GM19452 (cell line): Measurements from ENCODE around the gene SRMS.

Source experiments
- ATAC-seq: cut with Tn5 transposase; IDR thresholded peaks from one replicate; pipeline ENCODE4 v1.9.1; 2021; ENCODE audit not compliant: unreplicated experiment

SRMS gene

DNA sequence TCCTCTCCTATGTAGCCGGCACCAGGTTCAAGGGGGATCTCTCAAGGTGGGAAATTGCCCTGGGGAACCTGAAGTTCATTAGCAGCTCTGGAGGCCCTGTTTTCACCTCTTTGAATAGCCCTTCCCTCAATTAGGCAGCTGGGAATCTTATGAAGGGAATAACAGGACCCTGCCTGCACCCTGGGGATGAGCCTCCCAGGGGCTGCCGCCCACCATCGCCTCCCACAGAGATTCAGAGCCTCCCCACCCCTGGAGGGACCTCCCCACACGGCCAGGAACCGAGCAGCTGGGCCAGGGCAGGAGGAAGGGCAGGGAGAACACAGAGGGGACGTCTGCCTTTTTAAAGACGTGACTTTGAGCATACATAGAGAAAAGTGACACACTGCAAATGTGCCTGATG lies 44.0 kb downstream of the SRMS start:
- ATAC-seq, result no peak

DNA sequence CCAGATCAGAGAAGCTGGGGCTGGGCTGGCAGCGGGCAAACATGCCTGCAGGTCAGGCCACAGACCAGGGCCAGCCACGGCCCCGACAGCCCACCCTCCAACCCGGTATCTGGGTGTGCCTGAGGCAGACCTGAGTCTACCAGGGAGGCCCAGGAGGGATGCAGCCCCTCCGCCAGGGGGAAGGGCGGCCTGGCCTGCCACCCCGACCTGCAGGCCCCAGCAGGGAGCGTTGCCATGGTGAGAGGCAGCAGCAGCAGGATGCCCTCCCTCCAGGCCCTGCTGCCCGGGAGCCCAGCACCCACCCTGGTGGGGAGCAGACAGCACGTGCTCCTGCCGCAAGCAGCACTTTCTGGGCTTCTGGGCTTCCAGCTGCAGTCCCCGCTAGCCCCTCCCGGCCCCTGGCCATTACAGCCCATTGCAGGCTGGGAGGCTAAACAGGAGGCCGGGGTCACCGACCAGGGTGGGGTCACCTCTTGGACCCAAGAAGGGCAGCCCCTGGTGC lies 44.8 kb downstream of the SRMS start:
- ATAC-seq, result no peak

DNA sequence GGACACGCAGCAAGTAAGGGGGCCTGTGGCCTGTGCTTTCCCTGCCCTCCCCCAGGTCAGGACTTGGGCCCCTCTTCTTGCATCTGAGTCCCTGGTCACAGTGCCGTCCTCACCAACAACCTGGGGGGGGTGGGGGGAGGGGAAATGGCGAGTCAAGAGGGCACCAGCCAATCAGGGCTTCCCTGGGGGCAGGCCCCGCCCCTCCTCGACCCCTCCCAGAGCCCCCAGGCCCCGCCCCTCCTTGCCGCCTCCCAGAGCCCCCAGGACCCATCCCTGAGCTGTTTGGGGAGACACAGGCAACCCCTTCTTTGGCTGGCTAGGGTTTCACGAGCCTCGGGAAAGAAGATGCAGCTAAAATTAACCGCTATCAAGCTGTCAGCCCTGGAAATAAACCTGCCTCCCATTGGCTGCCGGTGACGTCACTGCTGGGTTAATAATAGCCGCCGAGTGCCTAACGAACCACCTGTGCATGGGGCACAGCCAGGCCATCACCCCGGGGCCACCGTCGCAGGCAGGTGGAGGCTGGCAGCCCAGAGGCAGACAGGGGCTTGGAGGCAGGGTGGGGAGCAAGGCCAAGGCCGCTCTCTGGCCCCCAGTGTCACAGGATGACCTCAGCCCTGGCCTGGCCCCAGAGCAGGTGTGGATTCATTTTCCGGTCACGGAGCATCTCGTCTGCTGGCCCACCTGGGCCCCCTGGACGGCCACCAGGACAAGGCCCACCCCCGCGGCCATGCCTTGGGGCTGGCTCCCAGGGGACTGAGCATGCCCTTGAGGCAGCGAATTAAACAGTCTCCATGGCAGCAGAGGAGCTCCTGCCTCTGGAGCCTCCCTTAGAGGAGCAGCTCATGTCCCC lies 45.5 kb downstream of the SRMS start:
- ATAC-seq, result no peak

DNA sequence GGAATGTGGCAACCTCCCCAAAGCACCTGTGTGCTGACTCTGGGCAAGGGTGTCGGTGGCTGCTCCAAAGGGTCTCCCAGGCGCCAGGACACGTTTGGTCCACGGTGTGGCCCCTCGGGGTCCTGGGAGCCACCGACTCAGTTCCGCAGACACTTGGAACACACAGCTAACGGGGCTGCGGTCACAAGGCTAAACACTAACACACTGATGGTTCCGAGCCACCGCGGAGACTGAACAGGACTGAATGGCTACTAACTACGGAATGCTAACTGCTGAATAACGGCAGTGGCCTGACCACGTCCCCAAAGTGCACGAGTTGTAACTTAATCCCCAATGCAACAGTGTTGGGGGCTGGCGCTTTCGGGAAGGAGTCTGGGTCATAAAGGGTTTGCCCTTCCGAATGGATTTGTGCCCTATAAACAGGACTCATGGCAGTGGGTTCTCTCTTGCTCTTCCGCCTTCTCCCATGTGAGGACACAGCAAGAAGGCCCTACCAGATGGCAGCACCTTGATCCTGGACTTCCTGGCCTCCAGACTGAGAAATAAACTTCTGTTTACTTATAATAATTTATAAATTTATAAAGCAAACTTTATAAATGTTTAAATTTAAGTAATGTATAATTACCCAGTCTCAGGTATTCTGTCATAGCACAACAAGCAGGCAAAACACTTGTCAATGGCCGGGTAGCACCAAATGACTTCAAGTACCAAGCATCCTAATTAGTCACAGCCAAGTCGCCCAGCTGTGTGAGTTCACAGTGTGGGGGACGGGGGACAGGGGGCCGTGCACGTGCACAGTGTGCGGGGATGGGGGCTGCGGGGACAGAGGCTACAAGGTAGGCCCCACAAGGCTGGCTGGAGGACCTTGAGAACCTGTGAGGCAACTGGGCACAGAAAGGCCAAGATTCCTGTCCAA lies 46.4 kb downstream of the SRMS start:
- ATAC-seq, result no peak

DNA sequence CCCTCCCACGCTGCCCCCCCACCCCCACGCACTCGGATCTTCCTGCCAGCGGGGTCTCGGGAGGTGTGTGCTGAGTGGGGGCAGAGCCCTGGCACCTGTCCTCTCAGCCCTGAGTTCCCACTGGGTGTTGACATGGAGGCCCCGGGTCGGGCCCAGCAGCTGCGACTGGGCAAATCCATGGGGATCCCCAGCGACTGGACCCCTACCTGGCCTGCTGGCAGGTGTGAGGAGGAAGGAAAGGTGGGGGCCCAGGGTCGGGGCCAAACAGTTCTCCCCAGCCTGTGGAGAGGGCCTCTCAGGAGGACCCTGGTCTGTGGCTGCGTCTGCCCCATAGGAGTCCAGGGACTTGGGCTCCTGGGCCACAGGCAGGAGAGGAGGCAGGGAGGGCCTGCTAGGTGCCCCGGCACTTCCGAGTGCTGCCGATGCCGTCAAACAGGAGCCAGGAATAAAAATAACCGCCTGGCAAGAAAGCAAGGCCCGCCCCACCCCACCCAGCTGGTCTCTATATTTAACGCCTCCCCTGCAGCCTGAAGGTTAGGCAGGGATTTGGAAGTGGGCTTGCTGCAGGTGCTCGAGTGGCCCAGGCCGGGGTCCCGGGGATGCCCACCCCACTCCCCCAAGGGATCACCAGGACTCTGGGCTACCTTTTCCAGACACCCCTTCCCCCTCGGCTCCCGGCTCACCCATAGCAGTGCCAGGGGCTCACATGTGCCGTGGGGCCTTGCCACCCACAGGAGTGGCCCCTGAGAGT lies 47.2 kb downstream of the SRMS start:
- ATAC-seq, result no peak

DNA sequence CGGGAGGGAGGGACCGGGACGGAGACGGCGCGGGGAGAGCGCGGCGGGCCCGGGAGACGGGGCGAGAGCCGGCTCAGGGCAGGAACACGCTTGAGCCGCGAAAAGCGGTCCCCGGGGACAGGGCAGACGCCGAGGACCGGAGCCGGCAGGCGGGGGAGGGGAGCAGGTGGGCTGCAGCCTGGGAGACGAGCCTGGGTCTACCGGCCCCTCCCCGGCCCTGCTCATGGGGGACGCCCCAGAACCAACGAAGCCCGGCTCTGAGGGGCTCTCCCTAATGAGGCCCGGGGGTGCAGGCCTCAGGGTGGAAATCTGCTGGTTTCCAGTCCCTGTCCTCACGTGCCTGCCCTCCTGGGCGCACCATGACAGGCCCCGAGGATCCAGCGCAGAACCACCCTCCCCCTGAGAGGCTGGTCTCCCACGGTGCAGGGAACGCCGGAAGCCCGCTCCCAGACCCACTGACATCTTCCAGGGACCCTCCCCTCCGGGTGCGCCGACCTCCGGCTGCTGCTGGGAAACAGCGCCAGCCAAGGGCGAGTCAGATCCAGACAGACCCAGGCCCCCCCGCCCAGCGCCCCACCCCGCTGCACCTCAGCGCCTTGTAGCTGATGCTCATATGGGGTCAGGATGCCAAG lies 48.1 kb downstream of the SRMS start:
- ATAC-seq, result no peak

DNA sequence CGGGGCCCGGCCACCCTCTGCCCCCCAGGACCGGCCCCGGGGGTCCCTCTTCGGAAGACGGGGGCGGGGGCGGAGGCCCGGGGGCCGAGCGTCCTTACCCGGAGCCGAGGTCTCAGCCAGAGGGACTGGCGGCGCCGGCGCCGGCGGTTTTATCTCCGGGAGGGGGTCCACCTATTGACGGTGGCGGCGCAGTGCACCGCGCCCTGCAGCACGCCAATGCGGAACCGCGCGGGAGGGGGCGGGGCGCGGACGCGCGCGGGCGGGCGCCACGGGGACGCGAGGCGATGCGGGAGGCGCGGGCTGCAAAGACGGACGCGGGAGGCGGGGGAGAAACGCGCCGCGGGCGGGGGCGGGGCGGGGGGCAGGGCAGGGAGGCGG lies 48.6 kb downstream of the SRMS start, which contains the start of gene EEF1A2:
Gene EEF1A2, minus strand, starts transcription at position 124 of the 378 bp plus-strand sequence. CDS start 1,320 bp downstream, outside the sequence.
- no peak for ATAC-seq

DNA sequence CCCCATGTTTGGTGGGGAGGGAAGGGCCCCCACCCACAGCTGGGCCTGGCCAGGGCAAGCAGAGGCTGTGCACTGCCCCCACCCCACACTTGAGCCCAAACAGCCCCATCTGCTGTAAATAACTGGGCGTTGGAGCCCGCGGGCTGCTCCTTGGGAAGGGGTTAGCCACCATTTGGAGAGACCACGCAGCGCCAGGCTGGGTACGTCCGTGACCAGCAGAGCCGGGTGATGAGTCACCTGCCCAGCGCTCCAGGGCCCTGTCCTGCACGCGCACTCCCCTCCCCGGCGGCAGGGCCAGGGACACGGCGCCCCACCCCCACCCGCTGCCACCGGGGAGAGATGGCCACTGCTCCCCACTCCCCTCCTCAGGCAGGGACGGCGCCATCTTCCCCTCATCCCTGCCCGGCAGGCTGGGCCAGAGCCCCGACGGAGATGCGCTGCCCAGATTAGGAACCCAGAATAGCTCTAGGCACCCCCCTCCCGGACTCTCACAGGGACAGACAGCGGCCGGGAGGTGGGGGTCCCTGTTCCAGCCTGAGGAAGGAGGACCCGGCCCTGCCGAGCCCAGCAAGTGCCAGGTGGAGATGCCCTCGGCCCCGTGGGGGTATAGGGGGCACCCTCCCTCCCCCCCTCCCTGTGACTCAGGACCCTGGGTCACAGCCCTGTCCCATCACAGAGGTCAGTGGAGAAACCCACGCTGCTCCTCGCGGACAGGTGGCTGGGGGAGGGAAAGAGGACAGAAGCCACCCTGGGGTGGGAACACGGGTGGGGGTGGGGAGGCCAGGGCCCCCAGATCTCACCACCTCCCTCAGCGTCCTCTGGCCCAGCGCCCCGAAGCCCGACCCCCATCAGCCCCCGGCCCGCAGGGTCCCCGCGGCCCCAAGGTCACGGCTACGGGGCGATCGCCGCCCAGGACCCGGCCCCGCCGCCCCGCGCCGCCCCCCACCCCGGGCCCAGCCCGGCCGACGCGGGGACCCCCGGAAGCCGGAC lies 49.3 kb downstream of the SRMS start:
- ATAC-seq, result no peak

DNA sequence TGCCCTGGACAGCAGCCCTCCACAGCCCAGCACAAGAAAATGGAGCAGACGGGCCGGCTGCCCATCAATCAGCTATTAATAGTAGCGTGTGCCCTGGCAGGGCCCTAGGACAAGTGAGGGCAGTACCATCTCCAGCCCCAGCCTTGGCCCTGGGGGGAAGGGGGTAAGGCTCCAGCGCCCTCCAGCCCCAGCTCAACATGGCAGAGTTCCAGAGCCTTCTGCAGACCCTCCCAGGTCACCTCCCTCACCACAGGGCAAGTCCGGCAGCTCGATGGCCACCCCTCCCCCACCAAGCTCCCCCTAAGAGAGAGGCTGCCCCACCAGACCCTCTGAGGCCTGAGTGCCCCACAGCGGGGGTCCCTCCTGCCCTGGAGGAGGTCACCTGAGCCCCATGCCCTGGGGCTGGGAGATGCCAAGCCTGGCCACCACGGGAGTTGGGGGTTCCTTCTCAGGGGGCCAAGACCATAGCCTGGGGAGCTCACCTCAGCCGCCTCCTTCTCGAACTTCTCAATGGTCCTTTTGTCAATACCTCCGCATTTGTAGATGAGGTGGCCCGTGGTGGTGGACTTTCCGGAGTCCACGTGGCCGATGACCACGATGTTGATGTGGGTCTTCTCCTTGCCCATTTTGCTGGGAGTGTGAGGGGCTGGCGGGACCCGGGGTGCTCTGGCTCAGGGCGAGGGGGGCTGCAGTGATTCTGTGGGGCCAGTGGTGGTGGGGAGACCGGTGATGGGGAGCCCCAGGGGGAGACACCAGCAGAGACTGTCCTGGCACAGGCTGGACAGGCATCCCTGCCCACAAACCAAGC lies 50.2 kb downstream of the SRMS start:
- ATAC-seq, result no peak

DNA sequence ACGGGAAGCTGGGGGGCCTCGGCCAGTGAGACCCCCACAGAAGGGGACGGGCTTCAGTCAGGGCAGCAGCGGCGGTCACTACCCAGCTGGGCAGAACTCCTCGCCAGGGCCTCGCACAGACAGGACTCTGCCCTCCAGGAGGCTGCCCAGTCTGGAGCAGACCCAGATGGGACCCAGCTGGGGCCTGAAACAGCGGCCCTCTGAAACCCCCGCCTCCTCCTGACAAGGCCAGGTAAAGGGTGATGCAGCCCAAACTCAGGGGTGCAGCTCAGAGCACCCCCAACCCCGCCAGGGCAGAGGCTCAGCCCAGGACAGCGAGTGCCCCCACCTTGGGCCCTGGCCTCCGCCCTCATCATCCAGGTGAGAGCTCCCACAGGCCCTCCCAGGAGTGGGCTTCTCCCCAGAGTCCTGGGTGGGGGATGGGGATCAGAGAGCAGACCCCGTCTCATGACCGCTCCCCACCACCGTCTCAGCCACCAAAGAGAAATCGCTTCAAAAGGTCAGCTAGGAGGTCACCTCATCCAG lies 50.9 kb downstream of the SRMS start:
- ATAC-seq, result no peak

DNA sequence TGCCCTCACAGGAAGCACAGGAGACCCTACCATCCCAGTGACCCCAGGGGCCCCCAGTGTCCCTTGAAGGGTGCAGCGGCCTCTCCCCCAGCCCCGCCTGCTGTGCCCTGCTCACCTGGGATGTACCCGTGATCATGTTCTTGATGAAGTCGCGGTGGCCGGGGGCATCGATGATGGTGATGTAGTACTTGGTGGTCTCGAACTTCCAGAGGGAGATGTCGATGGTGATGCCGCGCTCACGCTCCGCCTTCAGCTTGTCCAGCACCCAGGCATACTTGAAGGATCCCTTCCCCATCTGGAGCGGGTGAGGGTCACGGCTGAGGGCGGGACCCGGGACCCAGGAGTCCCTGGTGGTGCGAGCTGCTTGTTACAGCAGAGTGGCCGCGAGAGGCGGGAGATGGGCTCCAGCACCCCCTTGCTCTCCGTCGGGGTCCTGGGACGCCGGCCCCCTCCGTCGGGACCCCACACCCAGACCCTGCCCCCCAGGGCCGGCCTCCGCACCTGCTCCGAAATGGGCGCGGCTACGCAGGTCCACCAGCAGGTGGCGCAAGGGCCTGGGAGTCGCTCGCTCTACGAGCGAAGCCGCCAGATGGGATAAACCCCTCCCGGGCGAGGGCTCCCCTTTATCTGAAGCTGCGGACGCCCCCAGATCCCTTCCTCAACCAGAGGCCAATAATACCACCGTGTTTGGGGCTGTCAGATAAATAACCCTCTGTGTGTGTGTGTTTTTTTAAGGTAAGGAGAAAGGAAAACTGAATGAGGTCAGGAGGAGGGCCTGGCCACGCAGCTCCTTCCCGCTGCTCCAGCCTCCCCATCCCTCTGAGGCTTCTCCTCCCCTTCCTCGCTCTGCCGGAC lies 51.6 kb downstream of the SRMS start:
- ATAC-seq, result no peak

DNA sequence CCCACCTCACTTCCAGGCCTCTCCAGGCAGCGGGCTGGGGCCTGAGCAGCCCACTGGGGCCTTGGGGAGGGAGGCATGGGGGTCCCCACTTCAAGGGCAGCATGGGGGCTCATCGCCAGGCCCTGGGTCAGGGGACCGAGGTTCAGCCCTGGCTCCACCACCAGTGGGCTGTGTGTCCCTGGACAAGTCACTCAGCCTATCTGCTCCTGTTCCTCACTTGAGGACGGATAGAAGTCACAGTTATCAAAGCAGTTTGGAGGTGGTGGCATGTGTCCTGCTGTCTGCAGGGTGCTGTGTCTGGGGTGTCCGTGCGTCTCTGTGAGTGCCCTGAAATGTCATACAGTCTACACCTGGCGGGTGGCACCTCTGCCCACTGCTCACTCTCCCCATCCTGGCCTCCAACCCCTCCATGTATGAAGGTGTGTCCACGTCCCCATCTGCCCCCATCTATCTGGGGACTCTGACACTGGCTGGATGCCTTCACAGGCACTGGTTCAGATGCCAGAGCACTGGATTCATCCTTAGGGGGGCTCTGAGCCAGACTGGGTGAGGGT lies 52.3 kb downstream of the SRMS start:
- no peak for ATAC-seq

DNA sequence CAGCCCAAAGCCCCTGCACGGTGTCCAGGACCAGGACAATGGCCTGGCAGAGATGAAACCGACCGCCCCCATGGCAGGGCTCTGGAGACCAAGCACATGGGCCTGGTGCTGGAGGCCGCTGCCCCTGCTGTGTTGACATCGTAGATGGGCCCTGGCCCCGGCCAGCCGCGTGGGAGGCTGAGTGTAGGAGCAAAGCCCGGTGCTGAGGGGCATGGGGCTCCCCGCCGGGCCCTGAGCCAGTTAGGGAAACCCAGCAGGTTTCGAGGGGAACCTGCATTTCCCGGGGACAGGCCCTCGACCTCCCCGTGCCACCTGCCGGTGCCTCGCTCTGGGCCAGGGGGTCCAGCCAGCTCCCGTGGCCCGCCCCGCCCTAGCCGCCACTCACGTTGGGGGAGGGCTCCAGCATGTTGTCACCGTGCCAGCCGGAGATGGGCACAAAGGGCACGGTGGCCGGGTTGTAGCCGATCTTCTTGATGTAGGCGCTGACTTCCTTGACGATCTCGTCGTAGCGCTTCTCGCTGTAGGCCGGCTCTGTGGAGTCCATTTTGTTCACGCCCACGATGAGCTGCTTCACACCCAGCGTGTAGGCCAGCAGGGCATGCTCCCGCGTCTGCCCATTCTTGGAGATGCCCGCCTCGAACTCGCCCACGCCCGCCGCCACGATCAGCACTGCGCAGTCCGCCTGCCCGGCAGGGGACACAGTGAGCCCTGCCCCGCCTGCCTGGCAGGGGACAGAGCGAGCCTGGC lies 53.0 kb downstream of the SRMS start:
- ATAC-seq, result no peak

DNA sequence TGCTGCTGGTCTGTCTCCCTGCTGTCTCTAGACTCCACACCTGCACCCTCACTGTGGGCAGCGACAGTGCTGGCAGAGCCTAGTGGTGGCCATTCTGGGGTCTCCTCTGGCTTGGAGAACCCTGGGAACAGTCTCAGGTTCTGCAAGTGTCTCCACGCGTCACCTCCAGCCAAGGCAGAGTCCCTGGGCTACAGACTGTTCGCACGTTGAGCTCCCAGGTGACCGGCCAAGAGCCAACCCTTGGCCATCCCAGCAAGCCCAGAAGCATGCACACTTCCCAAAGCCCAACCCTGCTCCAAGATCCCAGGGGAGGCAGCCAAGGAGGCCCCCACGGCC lies 53.5 kb downstream of the SRMS start:
- no peak for ATAC-seq

DNA sequence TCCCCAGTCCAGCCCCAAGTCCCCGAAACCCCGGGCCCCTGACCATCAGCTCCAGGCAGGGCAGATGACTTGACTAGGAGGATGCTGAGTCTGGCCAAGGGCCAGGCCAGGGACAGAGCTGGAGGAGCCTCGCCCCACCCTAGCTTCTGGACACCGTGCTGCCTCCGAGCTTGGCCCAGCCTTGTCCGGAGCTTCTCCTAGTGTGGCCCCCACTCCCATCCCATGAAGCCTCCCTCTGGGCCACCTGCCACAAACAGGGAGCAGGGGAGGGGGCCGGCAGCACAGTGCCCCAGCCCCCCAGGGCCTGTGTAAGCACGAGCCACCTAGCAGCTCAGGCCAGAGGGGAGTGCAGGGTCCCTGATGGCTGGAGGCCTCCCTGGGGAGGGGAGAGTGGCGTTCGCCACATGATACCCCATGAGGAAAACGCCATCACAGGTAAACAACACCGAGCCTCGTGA lies 54.0 kb downstream of the SRMS start:
- no peak for ATAC-seq

DNA sequence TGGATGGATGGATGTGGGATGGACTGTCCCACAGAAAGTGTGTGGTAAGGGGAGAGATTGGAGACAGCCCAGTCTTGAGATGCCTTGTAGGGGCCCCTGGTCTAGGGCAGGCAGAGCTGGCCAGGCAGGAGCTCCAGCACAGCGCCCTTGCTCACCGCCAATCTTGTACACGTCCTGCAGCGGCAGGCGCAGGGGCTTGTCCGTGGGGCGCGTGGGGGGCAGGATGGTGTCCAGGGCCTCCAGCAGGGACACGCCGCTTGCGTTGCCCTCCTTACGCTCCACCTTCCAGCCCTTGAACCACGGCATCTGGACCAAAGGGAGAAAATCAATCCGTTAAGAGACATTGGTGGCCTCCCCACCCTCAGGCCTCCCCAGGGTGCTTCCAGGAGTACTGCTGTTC lies 54.6 kb downstream of the SRMS start:
- ATAC-seq, result no peak
